NT2/D1 (cell line): Measurements from ENCODE around the gene CCNQ.

Experiments used
- SUZ12 ChIP-seq: IDR thresholded peaks from 2 replicates; pipeline ENCODE4 v1.6.1; 2011; ENCODE audit not compliant: insufficient read length, insufficient read depth; ENCODE audit errors: extremely low read depth
- YY1 ChIP-seq: IDR thresholded peaks from 2 replicates; pipeline ENCODE4 v1.6.1; 2011; ENCODE audit not compliant: insufficient read length, insufficient read depth
- ZNF274 ChIP-seq: IDR thresholded peaks from 2 replicates; pipeline ENCODE4 v1.6.1; 2011; ENCODE audit warnings: mild to moderate bottlenecking, low read depth, low read length

DNA sequence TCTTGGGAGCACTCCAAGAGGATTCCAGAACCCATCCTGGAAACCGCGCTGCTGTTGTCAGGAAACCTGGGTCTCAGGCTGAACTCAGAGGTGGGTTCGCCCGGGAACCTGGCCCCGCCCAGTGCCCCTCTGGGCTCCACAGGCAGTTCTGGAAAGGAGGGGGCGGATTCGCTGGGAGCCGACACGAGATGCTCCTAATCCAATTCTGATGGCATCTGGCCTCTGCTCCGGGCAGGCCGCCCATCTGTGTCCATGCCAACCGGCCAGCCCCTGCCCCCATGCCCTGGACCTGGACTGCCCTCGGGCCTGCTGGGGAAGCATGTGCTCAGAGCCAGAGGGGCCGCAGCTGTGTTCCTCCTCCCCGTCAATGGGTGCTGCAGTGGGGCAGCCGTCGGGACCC lies 60.5 kb downstream of the CCNQ start:
- TF ChIP-seq YY1 (no peak), ZNF274 (no peak), SUZ12 (no peak)
